Fibroblast of lung (primary cell): Measurements from ENCODE around the gene MMP19.

Source experiments
- EZH2 ChIP-seq: IDR thresholded peaks from 2 replicates; pipeline ENCODE4 v1.5.1; 2012; ENCODE audit warnings: low read length, control low read depth, mild to moderate bottlenecking; ENCODE audit errors: missing control alignments
- TF ChIP-seq, protein P1 (sequence below), 2 donors: IDR thresholded peaks in 1 of 2; conservative IDR thresholded peaks in 1 of 2; 1 replicate in 1 of 2; 2 replicates in 1 of 2; pipeline ENCODE4 v1.5.1; 2011 to 2012; ENCODE audit warnings: low read length in 2 of 2, control low read depth in 1 of 2, inconsistent platforms in 1 of 2, low read depth in 1 of 2, mild to moderate bottlenecking in 1 of 2

GRCh38 chr12:55838361-55838760, 4.4 kb downstream of the MMP19 start:
- no peak for TF ChIP-seq EZH2
- TF ChIP-seq, protein P1, sequence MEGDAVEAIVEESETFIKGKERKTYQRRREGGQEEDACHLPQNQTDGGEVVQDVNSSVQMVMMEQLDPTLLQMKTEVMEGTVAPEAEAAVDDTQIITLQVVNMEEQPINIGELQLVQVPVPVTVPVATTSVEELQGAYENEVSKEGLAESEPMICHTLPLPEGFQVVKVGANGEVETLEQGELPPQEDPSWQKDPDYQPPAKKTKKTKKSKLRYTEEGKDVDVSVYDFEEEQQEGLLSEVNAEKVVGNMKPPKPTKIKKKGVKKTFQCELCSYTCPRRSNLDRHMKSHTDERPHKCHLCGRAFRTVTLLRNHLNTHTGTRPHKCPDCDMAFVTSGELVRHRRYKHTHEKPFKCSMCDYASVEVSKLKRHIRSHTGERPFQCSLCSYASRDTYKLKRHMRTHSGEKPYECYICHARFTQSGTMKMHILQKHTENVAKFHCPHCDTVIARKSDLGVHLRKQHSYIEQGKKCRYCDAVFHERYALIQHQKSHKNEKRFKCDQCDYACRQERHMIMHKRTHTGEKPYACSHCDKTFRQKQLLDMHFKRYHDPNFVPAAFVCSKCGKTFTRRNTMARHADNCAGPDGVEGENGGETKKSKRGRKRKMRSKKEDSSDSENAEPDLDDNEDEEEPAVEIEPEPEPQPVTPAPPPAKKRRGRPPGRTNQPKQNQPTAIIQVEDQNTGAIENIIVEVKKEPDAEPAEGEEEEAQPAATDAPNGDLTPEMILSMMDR (conservative IDR thresholded peaks at IDR 0.05 in 1 of 2, IDR thresholded peaks at IDR 0.05 in 1 of 2; ENCODE audit: low read depth in 1 of 2, low read length in 2 of 2), result no peak
